SU-DHL-6 (cell line): ENCODE data around the gene CHRNB4.

Experiments used
- EZH2phosphoT487 ChIP-seq: fragments of 200-600 bp; sonication (generic), shearing (Covaris generic); conservative IDR thresholded peaks from 2 replicates; pipeline ENCODE4 v1.6.1; 2018; ENCODE audit warnings: mild to moderate bottlenecking, antibody characterized with exemption, low read length, moderate library complexity, mixed read lengths
- TF ChIP-seq, protein P1 (sequence below): fragments of 200-600 bp; sonication (generic); IDR thresholded peaks from one replicate; pipeline ENCODE4 v1.5.1; 2017; ENCODE audit warnings: antibody characterized with exemption, mild to moderate bottlenecking, low read length, moderate library complexity; ENCODE audit not compliant: insufficient read depth, poor library complexity, severe bottlenecking

DNA sequence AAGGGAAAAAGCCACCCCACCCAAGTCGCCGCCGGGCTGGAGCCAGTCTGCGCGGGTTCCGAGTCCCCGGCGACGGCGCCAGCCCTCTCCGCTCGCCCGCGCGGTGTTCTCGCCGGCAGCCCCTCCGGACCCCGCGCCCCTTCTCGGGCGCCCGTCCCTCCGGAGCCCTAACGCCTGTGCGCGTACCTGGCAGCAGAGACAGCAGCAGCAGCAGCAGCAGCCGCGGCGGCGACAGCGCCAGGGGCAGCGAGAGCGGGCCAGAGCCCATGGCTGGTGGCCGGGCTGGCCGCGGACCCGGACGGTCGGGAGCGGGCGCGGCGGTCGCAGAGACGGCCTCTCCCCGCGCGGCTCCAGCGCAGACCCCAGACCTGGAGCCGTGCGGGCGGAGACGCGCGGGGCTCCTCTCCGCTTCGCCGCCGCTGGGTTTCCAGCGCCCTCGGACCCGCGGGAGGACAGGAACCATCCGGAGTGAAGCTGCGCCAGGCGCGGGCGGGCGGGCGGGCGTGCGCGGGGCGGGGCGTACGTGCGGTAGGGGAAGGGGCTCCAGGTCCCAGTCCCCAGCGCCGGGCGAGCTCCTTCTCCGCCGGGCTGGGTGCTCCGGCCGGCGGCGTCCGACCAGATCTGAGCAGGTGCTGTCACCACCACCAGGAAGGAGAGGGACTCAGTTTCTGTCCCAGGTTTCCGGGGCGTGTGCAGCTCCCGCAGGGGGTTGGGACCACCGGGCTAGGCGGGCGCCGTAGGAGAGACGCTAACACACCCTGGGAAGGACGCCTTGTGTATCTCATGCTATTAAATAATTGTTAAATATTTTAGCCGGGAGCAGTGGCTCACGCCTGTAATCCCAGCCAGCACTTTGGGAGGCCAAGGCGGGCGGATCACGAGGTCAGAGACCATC, 20.2 kb downstream of the CHRNB4 start, which contains the start of gene CHRNA3:
- TF ChIP-seq, protein P1, sequence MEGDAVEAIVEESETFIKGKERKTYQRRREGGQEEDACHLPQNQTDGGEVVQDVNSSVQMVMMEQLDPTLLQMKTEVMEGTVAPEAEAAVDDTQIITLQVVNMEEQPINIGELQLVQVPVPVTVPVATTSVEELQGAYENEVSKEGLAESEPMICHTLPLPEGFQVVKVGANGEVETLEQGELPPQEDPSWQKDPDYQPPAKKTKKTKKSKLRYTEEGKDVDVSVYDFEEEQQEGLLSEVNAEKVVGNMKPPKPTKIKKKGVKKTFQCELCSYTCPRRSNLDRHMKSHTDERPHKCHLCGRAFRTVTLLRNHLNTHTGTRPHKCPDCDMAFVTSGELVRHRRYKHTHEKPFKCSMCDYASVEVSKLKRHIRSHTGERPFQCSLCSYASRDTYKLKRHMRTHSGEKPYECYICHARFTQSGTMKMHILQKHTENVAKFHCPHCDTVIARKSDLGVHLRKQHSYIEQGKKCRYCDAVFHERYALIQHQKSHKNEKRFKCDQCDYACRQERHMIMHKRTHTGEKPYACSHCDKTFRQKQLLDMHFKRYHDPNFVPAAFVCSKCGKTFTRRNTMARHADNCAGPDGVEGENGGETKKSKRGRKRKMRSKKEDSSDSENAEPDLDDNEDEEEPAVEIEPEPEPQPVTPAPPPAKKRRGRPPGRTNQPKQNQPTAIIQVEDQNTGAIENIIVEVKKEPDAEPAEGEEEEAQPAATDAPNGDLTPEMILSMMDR: no peak
- no peak for TF ChIP-seq EZH2phosphoT487
